Caki2 (cell line): ENCODE measurements around the gene C6. TPM values are rescaled to one million over a fixed set of nuclear protein-coding genes. Genes with fewer than 3 reads are reported as not detected.

Experiments used
- total RNA-seq: library from RNA; depleted of rRNA; stranded (reverse); fragments of >200 nt; shearing (Covaris generic); gene quantifications from 2 replicates; pipeline ENCODE4 v1.2.3, GENCODE V29; 2014; ENCODE audit warnings: low replicate concordance; rRNA removed

C6 gene
- total RNA-seq, 1 experiment from 2014 or later: not detected

Other genes with a start within 250 kb of the C6 start
- not detected in 2 replicates for gene MROH2B, start 142.2 kb downstream of the C6 start, total RNA-seq